Measurements from ENCODE around the gene IGF2BP3. TPM values are rescaled to one million over a fixed set of nuclear protein-coding genes. Genes with fewer than 3 reads are reported as not detected.

IGF2BP3 gene
- total and polyA plus RNA-seq, 10 of the 15 experiments (the other 5 are each of a cell fraction or from before 2014, with no cell fraction given) = 4.6 to 61.2 (median 36.9) TPM

GRCh38 chr7:23369695-23370404 is 100.4 kb downstream of the IGF2BP3 start (continued):
- TF ChIP-seq PRDM15 (CRISPR knock-in tag; IDR thresholded peaks at IDR 0.05) (no peak), ZBTB33 (IDR thresholded peaks at IDR 0.05) (no peak), ZSCAN29 (IDR thresholded peaks at IDR 0.05) (no peak), BCLAF1 (IDR thresholded peaks at IDR 0.05) (no peak), FOXM1 (IDR thresholded peaks at IDR 0.05; ENCODE audit: low read depth, low read length) (no peak)

All from GM12878 (cell line).